Left lung (tissue), 10 donors: ENCODE measurements around the gene FAM20A. TPM values are rescaled to one million over a fixed set of nuclear protein-coding genes. Genes with fewer than 3 reads are reported as not detected.

ENCODE experiments used
- ATAC-seq: fragments of 200-7000 bp; cut with Tn5 transposase; one replicate; pipeline ENCODE4 v1.9.1; 2020; ENCODE audit warnings: moderate library complexity
- DNase-seq, 4 donors: peaks; one replicate each; pipeline ENCODE4 v3.0.0-alpha.2; 2013 to 2020
- H3K27ac ChIP-seq, 2 donors: fragments of 200-600 bp; sonication (generic) in 1 of 2; one replicate each; pipeline versions ENCODE4 v1.5.0 to v1.8.0; 2020 to 2021
- H3K27me3 ChIP-seq, 2 donors: fragments of 200-600 bp; sonication (generic) in 1 of 2; one replicate each; pipeline versions ENCODE4 v1.5.0 to v1.8.0; 2020 to 2021
- H3K36me3 ChIP-seq, 2 donors: fragments of 200-600 bp; sonication (generic) in 1 of 2; one replicate each; pipeline versions ENCODE4 v1.5.0 to v1.8.0; 2020 to 2021
- H3K4me1 ChIP-seq, 2 donors: fragments of 200-600 bp; one replicate each; pipeline ENCODE4 v1.8.0; 2021
- H3K4me3 ChIP-seq, 2 donors: fragments of 200-600 bp; sonication (generic) in 1 of 2; one replicate each; pipeline versions ENCODE4 v1.5.0 to v1.8.0; 2020 to 2021; ENCODE audit warnings: mild to moderate bottlenecking in 1 of 2
- H3K9me3 ChIP-seq, 2 donors: fragments of 200-600 bp; sonication (generic) in 1 of 2; one replicate each; pipeline versions ENCODE4 v1.5.0 to v1.8.0; 2020 to 2021
- CTCF ChIP-seq, 2 donors: fragments of 200-600 bp; sonication (generic) in 1 of 2; IDR thresholded peaks; one replicate each; pipeline versions ENCODE4 v1.5.0 to v1.8.0; 2021; ENCODE audit warnings: antibody characterized with exemption in 2 of 2
- intact Hi-C, 2 donors: fragments of 100-400 bp; cut with DNase I; formaldehyde crosslinking; loops; one replicate each; pipeline versions ENCODE4 v1.11.2 to v1.14.2; 2022
- polyA plus RNA-seq, 6 donors: library from polyadenylated mRNA; unstranded; fragments of 120-200 nt; gene quantifications; one replicate each; pipeline ENCODE4 v1.2.1, GENCODE V29; 2013; ENCODE audit not compliant: insufficient read length in 6 of 6
- total RNA-seq, 2 donors: library from RNA; stranded (reverse); fragmentation: NEBNext Ultra II Directional; extraction: Animal tissue kit (Norgen Biotek cat#: 25700); gene quantifications; one replicate each; pipeline ENCODE4 v1.2.1, GENCODE V29; 2021
- donor health status: DM: no; HTN: yes; CAD: no.
- donor health status: DM: no; HTN: no; CAD: no.

Gene FAM20A
- total and polyA plus RNA-seq, 8 donors, result 3.8 to 85.9 (median 6.0) TPM

GRCh38 chr17:68509141-68510057 lies 91.8 kb downstream of the FAM20A start:
- peak in 3 of 4 donors; percentile 51 to 80 (median 69) for DNase-seq
- Histone ChIP-seq H3K4me3 (no peak overlapping the region), H3K27ac (peak overlapping the region; percentile 7 to 99)

GRCh38 chr17:68507576-68507975 lies 93.6 kb downstream of the FAM20A start:
- intact Hi-C loops, result no loop called here
- ATAC-seq, result no peak
- Histone ChIP-seq H3K36me3 (no peaks in the 10 kb centered on the region), H3K27me3 (no peaks in the 10 kb centered on the region), H3K4me3 (no peak overlapping the region), H3K27ac (no peak overlapping the region), H3K9me3 (no peaks in the 10 kb centered on the region), H3K4me1 (peaks cover 13 to 28% of the 10 kb centered on the region in 2 donors)
- TF ChIP-seq CTCF (IDR thresholded peaks at IDR 0.05), result no peak
- DNase-seq, result no peak

More at GRCh38 chr17:68509141-68510057, 91.8 kb downstream of the FAM20A start:
- H3K27me3 ChIP-seq, result no peaks in the 10 kb centered on the region
- no peak for TF ChIP-seq CTCF (IDR thresholded peaks at IDR 0.05)
- no peaks in the 10 kb centered on the region for H3K36me3 ChIP-seq
- peaks cover 17 to 38% of the 10 kb centered on the region in 2 donors for H3K4me1 ChIP-seq
- ATAC-seq, result no peak
- no peaks in the 10 kb centered on the region for H3K9me3 ChIP-seq
- intact Hi-C loops, result no loop called here

- peaks cover 9 to 23% of the 10 kb centered on the region in 2 donors for H3K4me1 ChIP-seq
- DNase-seq (no peak), ATAC-seq (no peak)
- H3K27ac ChIP-seq, result no peak overlapping the region
- H3K4me3 ChIP-seq, result no peak overlapping the region
- intact Hi-C loops, result no loop called here
- H3K36me3 ChIP-seq, result no peaks in the 10 kb centered on the region
- H3K9me3 ChIP-seq, result no peaks in the 10 kb centered on the region
- no peaks in the 10 kb centered on the region for H3K27me3 ChIP-seq
- no peak for TF ChIP-seq CTCF (IDR thresholded peaks at IDR 0.05)
Observed at GRCh38 chr17:68505951-68506350, 95.2 kb downstream of the FAM20A start.

- TF ChIP-seq CTCF (IDR thresholded peaks at IDR 0.05), result no peak
- Histone ChIP-seq H3K36me3 (no peaks in the 10 kb centered on the region), H3K4me3 (no peak overlapping the region), H3K27ac (no peak overlapping the region), H3K4me1 (peaks cover 7 to 27% of the 10 kb centered on the region in 2 donors), H3K9me3 (no peaks in the 10 kb centered on the region), H3K27me3 (no peaks in the 10 kb centered on the region)
- ATAC-seq, result no peak
- DNase-seq, result no peak
- intact Hi-C loops, result no loop called here
Observed at GRCh38 chr17:68501074-68501473, 100.1 kb downstream of the FAM20A start.

- H3K4me1 ChIP-seq, result peaks cover 7 to 27% of the 10 kb centered on the region in 2 donors
- DNase-seq (no peak), ATAC-seq (no peak)
- no peaks in the 10 kb centered on the region for H3K27me3 ChIP-seq
- peak overlapping the region in 1 of 2 donors; percentile 94 for H3K27ac ChIP-seq
- no peaks in the 10 kb centered on the region for H3K36me3 ChIP-seq
- no peak for TF ChIP-seq CTCF (IDR thresholded peaks at IDR 0.05)
- no peak overlapping the region for H3K4me3 ChIP-seq
- intact Hi-C loops, result no loop called here
- H3K9me3 ChIP-seq, result no peaks in the 10 kb centered on the region
Observed at GRCh38 chr17:68499587-68499986, 101.6 kb downstream of the FAM20A start.
